ENCODE measurements around the gene ZNF425. TPM values are rescaled to one million over a fixed set of nuclear protein-coding genes. Genes with fewer than 3 reads are reported as not detected.

The ZNF425 gene
- total and polyA plus RNA-seq, 9 of the 15 experiments (the other 6 are each of a cell fraction or from before 2014, with no cell fraction given), result 0.03 to 0.89 (median 0.54) TPM

- in situ Hi-C loops (cut with MboI) (no loop called here), intact Hi-C loops (cut with micrococcal nuclease) (no loop called here)
- FAIRE-seq (no peak), ATAC-seq (no peak), DNase-seq (ENCODE audit: extremely low read depth in 1 of 4, low spot score in 3 of 4) (no peak)
- Histone ChIP-seq H3K9me3 (replicated peaks; ENCODE audit: control insufficient read depth, insufficient read depth, low read depth, low read length) (no peaks in the 10 kb centered on the region), H4K20me1 (replicated peaks; ENCODE audit: control insufficient read depth, insufficient read depth, low read length) (no peaks in the 10 kb centered on the region), H3K27me3 (ENCODE audit: control insufficient read depth in 2 of 2, insufficient read depth in 2 of 2, low read length in 2 of 2) (peaks cover 25 to 36% of the 10 kb centered on the region in 2 experiments), H3K36me3 (ENCODE audit: control insufficient read depth, insufficient read depth, low read length) (no peaks in the 10 kb centered on the region), H3K9ac (ENCODE audit: insufficient read depth in 1 of 2, low read depth in 2 of 2, low read length in 2 of 2) (no peak overlapping the region), H3K4me1 (replicated peaks in 1 of 2; ENCODE audit: control insufficient read depth in 2 of 2, insufficient read depth in 2 of 2, low read length in 2 of 2) (peaks cover 0 to 10% of the 10 kb centered on the region in 2 experiments; a peak in 2 of 5 replicates), H3K4me3 (no peak overlapping the region), H3K79me2 (ENCODE audit: control insufficient read depth, insufficient read depth, low read length) (no peaks in the 10 kb centered on the region), H3K9me1 (ENCODE audit: control insufficient read depth, insufficient read depth, low read length) (no peaks in the 10 kb centered on the region), H3K4me2 (ENCODE audit: insufficient read depth, low read length) (no peak overlapping the region), H3K27ac (ENCODE audit: extremely low read depth, low read depth, low read length) (no peak overlapping the region), H2AFZ (ENCODE audit: low read depth, low read length) (no peak overlapping the region)
- no TSS peak for BruUV-seq (replicated peaks)
- 14% methylated on average over 2 of the region's 2 CpGs for WGBS (ENCODE audit: insufficient coverage, low coverage, missing lambda C conversion rate)
- POLR2A ChIA-PET, result interaction anchor here (1.5 kb wide), 1 partner anchor 25 kb away, joined by 4 read pairs; the partner anchor contains the start of gene ZNF425
- CTCF ChIA-PET (ENCODE audit: low intra/inter-chr PET ratio), result interaction anchor here (1.1 kb wide), 1 partner anchor 10 kb away, joined by 5 read pairs; the partner anchor contains the start of gene ZNF786
- TF ChIP-seq THRA (IDR thresholded peaks at IDR 0.05) (no peak), ZNF518B (CRISPR knock-in tag; IDR thresholded peaks at IDR 0.05) (no peak), ZNF175 (CRISPR knock-in tag; IDR thresholded peaks at IDR 0.05; ENCODE audit: low read depth) (no peak), ZFPM2 (CRISPR knock-in tag; IDR thresholded peaks at IDR 0.05) (no peak), RBM22 (IDR thresholded peaks at IDR 0.05; ENCODE audit: low read depth, low read length, poor library complexity, severe bottlenecking) (no peak), SRSF9 (IDR thresholded peaks at IDR 0.05; ENCODE audit: borderline replicate concordance, low read depth, low read length) (no peak), CLOCK (CRISPR knock-in tag; IDR thresholded peaks at IDR 0.05; ENCODE audit: borderline replicate concordance) (no peak), HES1 (IDR thresholded peaks at IDR 0.05; ENCODE audit: low read depth) (no peak), ZNF592 (IDR thresholded peaks at IDR 0.05) (no peak)
Observed at GRCh38 chr7:149100821-149101220, 25.3 kb downstream of the ZNF425 start.

All from K562 (cell line).